Caco-2 (cell line): ENCODE data around the gene TMEM190. TPM values are rescaled to one million over a fixed set of nuclear protein-coding genes. Genes with fewer than 3 reads are reported as not detected.

Source experiments
- BruUV-seq: library from RNA; stranded (reverse); fragments of 400-500 nt; replicated peaks from 2 replicates; lab custom pipeline; 2021; lab: Mats Ljungman, UMichigan
- CTCF ChIA-PET: fragments of 300-600 bp; sonication (Branson Sonifier 250); formaldehyde crosslinking; loops from one replicate; lab custom pipeline; 2022; ENCODE audit warnings: antibody characterized with exemption; lab: Charles Lee
- POLR2A ChIA-PET: fragments of 300-600 bp; sonication (Branson Sonifier 250); formaldehyde crosslinking; loops from one replicate; lab custom pipeline; 2022; ENCODE audit warnings: antibody characterized with exemption; lab: Charles Lee
- DNase-seq, 2 experiments: peaks; one replicate each; pipeline versions ENCODE4 v3.0.0 to v3.0.0-alpha.2; 2020 to 2022
- H3K27me3 ChIP-seq: replicated peaks from 2 replicates; pipeline ENCODE4 v1.6.0; 2011; ENCODE audit warnings: low read length; ENCODE audit not compliant: control insufficient read depth, insufficient read depth
- H3K36me3 ChIP-seq: 2 replicates; pipeline ENCODE4 v1.5.1; 2011; ENCODE audit warnings: low read length; ENCODE audit not compliant: control insufficient read depth, insufficient read depth
- H3K4me1 ChIP-seq: fragments of 250-450 bp; sonication (Bioruptor Pico); 2 replicates; pipeline ENCODE4 v1.5.1; 2020; ENCODE audit warnings: mild to moderate bottlenecking
- H3K4me3 ChIP-seq: 2 replicates; pipeline ENCODE4 v1.5.1; 2011; ENCODE audit warnings: low read depth, mild to moderate bottlenecking, control low read depth, low read length
- H3K9me3 ChIP-seq: fragments of 250-450 bp; sonication (Bioruptor Pico); 2 replicates; pipeline ENCODE4 v1.5.1; 2020; ENCODE audit warnings: mild to moderate bottlenecking, moderate library complexity
- H3K27ac Mint-ChIP-seq: one replicate; pipeline ENCODE4 v1.8.0; 2022; ENCODE audit warnings: mixed read lengths; ENCODE audit not compliant: unreplicated experiment
- H3K27me3 Mint-ChIP-seq: one replicate; pipeline ENCODE4 v1.8.0; 2022; ENCODE audit warnings: mixed read lengths; ENCODE audit not compliant: insufficient read depth, unreplicated experiment
- H3K36me3 Mint-ChIP-seq: one replicate; pipeline ENCODE4 v1.8.0; 2022; ENCODE audit warnings: mild to moderate bottlenecking, mixed read lengths; ENCODE audit not compliant: insufficient read depth, unreplicated experiment
- H3K4me1 Mint-ChIP-seq: one replicate; pipeline ENCODE4 v1.8.0; 2022; ENCODE audit warnings: low read depth, mixed read lengths; ENCODE audit not compliant: unreplicated experiment
- H3K4me3 Mint-ChIP-seq: one replicate; pipeline ENCODE4 v1.8.0; 2022; ENCODE audit warnings: mild to moderate bottlenecking, moderate library complexity, mixed read lengths; ENCODE audit not compliant: unreplicated experiment
- H3K9me3 Mint-ChIP-seq: one replicate; pipeline ENCODE4 v1.8.0; 2022; ENCODE audit warnings: mixed read lengths; ENCODE audit not compliant: unreplicated experiment
- intact Hi-C: fragments of 100-400 bp; cut with micrococcal nuclease; formaldehyde crosslinking; loops from one replicate; pipeline ENCODE4 v1.10.0; 2022; ENCODE audit not compliant: unreplicated experiment
- total RNA-seq: library from RNA; stranded (reverse); gene quantifications from 2 replicates; pipeline ENCODE4 v1.2.3, GENCODE V29; 2022
- TF ChIP-seq, protein P1 (sequence below), 2 experiments: fragments of 200-600 bp in 1 of 2; IDR thresholded peaks; 1 replicate in 1 of 2; 2 replicates in 1 of 2; pipeline versions ENCODE4 v1.5.1 to v1.8.0; 2011 to 2022; ENCODE audit warnings: antibody characterized with exemption in 1 of 2, control low read depth in 1 of 2, inconsistent platforms in 1 of 2, low read depth in 1 of 2, low read length in 1 of 2, mild to moderate bottlenecking in 1 of 2, moderate library complexity in 1 of 2; ENCODE audit not compliant: insufficient read depth in 1 of 2, severe bottlenecking in 1 of 2, unreplicated experiment in 1 of 2

Gene TMEM190
- total RNA-seq, 1 experiment from 2014 or later, result not detected

DNA sequence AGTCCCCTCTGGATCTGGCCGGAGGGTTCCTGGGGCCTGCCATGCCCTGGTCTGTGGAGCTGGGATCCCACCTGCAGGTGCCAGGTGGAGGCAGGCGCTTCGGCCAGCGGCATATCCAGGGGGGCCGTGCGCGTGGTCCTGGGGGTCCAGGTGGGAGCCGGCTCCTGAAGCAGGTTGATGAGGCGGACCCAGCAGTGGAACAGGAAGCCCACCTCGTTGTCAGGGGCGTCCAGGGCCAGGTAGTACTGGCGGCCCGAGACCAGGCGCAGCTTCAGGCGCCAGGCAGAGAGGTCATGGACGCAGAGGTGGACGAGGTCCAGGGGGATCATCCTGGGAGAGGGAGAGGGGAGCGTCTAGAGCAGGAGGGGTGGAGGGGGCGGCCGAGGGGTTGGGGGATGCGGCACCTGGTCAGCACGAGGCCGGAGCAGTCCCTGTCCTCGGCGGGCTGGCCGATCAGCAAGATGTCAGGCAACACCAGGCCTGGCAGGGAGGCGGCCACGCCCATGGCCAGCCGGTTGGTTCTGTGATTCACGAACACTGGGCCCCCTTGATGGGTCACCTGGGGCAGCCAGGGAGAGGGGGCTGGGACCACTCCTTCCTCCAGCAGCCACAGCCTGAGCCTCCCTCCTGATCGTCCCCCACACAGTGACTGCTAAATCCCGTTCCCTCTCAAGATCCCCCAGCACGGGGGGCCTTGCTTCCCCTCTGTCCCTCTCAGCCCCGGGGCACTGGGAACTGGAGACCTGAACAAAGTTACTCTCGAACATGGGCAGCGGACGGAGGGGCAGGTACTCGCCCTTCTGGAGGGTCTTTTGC is 14.2 kb upstream of the TMEM190 start:
- Histone ChIP-seq H3K4me3 (no peak overlapping the region), H3K27me3 (no peaks in the 10 kb centered on the region), H3K9me3 (no peaks in the 10 kb centered on the region), H3K36me3 (no peaks in the 10 kb centered on the region), H3K4me1 (no peaks in the 10 kb centered on the region)
- Mint-ChIP-seq H3K4me3 (no peak overlapping the region), H3K36me3 (no peaks in the 10 kb centered on the region), H3K27me3 (peaks cover 1% of the 10 kb centered on the region), H3K4me1 (no peaks in the 10 kb centered on the region), H3K27ac (no peak overlapping the region), H3K9me3 (no peaks in the 10 kb centered on the region)
- DNase-seq, result no peak
- no TSS peak for BruUV-seq
- CTCF ChIA-PET, result no interaction called here
- POLR2A ChIA-PET, result no interaction called here
- TF ChIP-seq, protein P1, sequence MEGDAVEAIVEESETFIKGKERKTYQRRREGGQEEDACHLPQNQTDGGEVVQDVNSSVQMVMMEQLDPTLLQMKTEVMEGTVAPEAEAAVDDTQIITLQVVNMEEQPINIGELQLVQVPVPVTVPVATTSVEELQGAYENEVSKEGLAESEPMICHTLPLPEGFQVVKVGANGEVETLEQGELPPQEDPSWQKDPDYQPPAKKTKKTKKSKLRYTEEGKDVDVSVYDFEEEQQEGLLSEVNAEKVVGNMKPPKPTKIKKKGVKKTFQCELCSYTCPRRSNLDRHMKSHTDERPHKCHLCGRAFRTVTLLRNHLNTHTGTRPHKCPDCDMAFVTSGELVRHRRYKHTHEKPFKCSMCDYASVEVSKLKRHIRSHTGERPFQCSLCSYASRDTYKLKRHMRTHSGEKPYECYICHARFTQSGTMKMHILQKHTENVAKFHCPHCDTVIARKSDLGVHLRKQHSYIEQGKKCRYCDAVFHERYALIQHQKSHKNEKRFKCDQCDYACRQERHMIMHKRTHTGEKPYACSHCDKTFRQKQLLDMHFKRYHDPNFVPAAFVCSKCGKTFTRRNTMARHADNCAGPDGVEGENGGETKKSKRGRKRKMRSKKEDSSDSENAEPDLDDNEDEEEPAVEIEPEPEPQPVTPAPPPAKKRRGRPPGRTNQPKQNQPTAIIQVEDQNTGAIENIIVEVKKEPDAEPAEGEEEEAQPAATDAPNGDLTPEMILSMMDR (IDR thresholded peaks at IDR 0.05; ENCODE audit: insufficient read depth in 1 of 2, low read depth in 1 of 2, low read length in 1 of 2, severe bottlenecking in 1 of 2, unreplicated experiment in 1 of 2), result no peak
- intact Hi-C loops, result no loop called here

DNA sequence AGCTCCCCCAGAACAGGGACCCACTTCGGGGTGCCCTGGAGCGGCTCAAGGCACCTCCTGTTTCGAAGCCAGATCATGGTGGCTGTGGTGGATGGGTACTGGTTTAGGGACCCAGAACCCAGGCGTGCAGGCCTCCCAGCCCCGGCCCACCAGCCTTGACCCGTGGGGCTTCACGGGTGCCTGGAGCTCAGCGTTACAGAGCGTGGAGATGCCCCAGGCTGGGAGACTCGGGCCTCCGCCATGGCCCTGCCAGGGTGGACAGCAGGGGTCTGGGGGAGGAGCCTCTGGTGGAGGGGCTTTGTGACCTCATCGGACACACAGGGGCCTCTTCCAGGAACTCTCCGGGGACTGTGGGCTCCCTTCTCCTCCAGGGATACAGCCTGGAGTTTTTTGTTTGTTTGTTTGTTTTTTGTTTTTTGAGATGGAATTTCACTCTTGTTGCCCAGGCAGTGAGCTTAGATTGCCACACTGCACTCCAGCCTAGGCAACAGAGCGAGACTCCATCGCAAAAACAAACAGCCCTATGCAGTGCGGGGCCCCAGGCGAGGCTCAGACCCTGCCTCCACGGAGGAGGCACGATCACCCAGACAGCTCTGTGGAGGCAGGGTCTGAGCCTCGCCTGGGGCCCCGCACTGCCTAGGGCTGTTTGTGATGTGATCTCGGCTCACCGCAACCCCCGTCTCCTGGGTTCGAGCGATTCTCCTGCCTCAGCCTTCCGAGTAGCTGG is 13.5 kb upstream of the TMEM190 start, which contains the start of gene GARIN5B:
TSS of gene GARIN5B (minus strand) at position 271 of the 727 bp plus-strand sequence. CDS start at position 77, 194 bp downstream.
- no peak within 1 kb of the TSS for H3K27ac Mint-ChIP-seq
- no peaks in the 10 kb centered on the region for H3K27me3 Mint-ChIP-seq
- H3K36me3 Mint-ChIP-seq, result no peaks in the 10 kb centered on the region
- H3K4me1 ChIP-seq, result no peaks in the 10 kb centered on the region
- BruUV-seq, result no TSS peak
- H3K36me3 ChIP-seq, result no peaks in the 10 kb centered on the region
- intact Hi-C loops, result no loop called here
- ChIA-PET CTCF (no interaction called here), POLR2A (no interaction called here)
- no peaks in the 10 kb centered on the region for H3K9me3 ChIP-seq
- DNase-seq, result no peak
- TF ChIP-seq, protein P1 (IDR thresholded peaks at IDR 0.05; ENCODE audit: insufficient read depth in 1 of 2, low read depth in 1 of 2, low read length in 1 of 2, severe bottlenecking in 1 of 2, unreplicated experiment in 1 of 2), result no peak
- no peak within 1 kb of the TSS for H3K4me3 Mint-ChIP-seq
- H3K27me3 ChIP-seq, result no peaks in the 10 kb centered on the region
- no peaks in the 10 kb centered on the region for H3K4me1 Mint-ChIP-seq
- no peak within 1 kb of the TSS for H3K4me3 ChIP-seq
- H3K9me3 Mint-ChIP-seq, result no peaks in the 10 kb centered on the region

DNA sequence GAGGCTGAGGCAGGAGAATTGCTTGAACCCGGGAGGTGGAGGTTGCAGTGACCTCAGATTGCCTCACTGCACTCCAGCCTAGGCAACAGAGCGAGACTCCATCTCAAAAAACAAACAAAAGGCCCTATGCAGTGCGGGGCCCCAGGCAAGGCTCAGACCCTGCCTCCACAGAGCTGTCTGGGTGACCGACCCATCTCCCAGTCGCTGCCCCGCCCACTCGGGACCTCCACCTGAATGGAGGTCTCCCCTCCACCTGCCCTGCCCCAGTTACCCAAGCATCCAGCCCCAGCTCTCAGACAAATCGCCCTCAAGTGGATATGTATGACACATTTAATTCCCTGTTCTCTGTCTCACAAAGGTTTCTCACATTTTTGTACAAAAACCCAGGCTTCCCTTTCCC is 11.4 kb upstream of the TMEM190 start:
- peaks cover 6% of the 10 kb centered on the region for H3K4me1 Mint-ChIP-seq
- TF ChIP-seq, protein P1 (IDR thresholded peaks at IDR 0.05; ENCODE audit: insufficient read depth in 1 of 2, low read depth in 1 of 2, low read length in 1 of 2, severe bottlenecking in 1 of 2, unreplicated experiment in 1 of 2), result no peak
- no TSS peak for BruUV-seq
- no peaks in the 10 kb centered on the region for H3K9me3 ChIP-seq
- no peak overlapping the region for H3K27ac Mint-ChIP-seq
- H3K27me3 ChIP-seq, result no peaks in the 10 kb centered on the region
- ChIA-PET POLR2A (no interaction called here), CTCF (no interaction called here)
- H3K4me3 Mint-ChIP-seq, result no peak overlapping the region
- H3K4me1 ChIP-seq, result peaks cover 8% of the 10 kb centered on the region; the same call in 1 of the 2 replicates
- no peaks in the 10 kb centered on the region for H3K36me3 ChIP-seq
- H3K9me3 Mint-ChIP-seq, result no peaks in the 10 kb centered on the region
- H3K36me3 Mint-ChIP-seq, result peaks cover 7% of the 10 kb centered on the region
- DNase-seq, result no peak
- H3K4me3 ChIP-seq, result no peak overlapping the region
- intact Hi-C loops, result no loop called here
- H3K27me3 Mint-ChIP-seq, result no peaks in the 10 kb centered on the region
